ENCODE data around the gene SYPL1.
A peak's percentile ranks its signal among the peaks of the same experiment; 100 is the strongest.

Gene SYPL1

DNA sequence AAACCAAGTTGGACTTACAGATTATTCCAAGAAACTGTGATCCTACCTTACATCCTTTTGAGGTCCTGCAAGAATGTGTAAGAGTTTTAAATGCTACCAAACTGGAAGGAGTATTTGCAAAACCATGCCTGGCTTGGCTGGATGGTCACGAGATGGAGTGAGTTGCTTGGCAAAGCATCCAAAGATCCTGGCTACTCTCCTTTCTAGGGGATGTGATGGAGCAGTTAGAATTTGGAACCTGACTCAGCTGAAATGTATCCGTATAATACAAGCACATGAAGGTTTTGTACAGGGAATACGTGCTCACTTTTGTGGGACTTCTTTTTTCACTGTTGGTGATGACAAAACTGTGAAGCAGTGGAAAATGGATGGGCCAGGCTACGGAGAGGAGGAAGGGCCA is 13.3 kb upstream of the SYPL1 start:
- Histone ChIP-seq H3K27me3 (ENCODE audit: insufficient read depth, low read depth, severe bottlenecking) (no peaks in the 10 kb centered on the region), H3K4me3 (ENCODE audit: low read depth, low read length) (no peak overlapping the region), H3K9me3 (ENCODE audit: severe bottlenecking) (no peaks in the 10 kb centered on the region), H3K36me3 (no peaks in the 10 kb centered on the region), H3K27ac (no peak overlapping the region)
- TF ChIP-seq, protein P1, sequence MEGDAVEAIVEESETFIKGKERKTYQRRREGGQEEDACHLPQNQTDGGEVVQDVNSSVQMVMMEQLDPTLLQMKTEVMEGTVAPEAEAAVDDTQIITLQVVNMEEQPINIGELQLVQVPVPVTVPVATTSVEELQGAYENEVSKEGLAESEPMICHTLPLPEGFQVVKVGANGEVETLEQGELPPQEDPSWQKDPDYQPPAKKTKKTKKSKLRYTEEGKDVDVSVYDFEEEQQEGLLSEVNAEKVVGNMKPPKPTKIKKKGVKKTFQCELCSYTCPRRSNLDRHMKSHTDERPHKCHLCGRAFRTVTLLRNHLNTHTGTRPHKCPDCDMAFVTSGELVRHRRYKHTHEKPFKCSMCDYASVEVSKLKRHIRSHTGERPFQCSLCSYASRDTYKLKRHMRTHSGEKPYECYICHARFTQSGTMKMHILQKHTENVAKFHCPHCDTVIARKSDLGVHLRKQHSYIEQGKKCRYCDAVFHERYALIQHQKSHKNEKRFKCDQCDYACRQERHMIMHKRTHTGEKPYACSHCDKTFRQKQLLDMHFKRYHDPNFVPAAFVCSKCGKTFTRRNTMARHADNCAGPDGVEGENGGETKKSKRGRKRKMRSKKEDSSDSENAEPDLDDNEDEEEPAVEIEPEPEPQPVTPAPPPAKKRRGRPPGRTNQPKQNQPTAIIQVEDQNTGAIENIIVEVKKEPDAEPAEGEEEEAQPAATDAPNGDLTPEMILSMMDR (IDR thresholded peaks at IDR 0.05; ENCODE audit: low read depth, low read length), result no peak
- no peak for DNase-seq

DNA sequence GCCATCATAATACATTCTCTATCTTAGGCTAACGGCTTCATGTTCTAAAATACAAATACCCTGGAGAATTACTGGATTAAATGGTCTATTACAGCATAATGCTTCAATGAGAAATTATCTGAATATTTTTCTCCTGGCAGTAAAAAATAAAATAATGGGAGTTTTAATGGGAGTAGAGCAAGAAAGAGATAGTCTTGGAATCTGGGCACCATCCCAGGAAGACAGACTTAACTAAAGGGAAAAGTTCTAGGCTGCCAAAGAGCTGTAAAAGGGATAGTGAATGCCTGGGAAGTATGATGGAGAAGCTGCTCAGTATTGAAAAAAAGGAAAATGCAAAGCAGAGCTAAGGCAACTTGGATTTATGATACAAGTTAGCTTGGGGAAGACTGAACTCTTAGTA is 12.1 kb upstream of the SYPL1 start:
- TF ChIP-seq, protein P1 (IDR thresholded peaks at IDR 0.05; ENCODE audit: low read depth, low read length), result no peak
- Histone ChIP-seq H3K4me3 (ENCODE audit: low read depth, low read length) (no peak overlapping the region), H3K27ac (no peak overlapping the region), H3K36me3 (no peaks in the 10 kb centered on the region), H3K27me3 (ENCODE audit: insufficient read depth, low read depth, severe bottlenecking) (no peaks in the 10 kb centered on the region), H3K9me3 (ENCODE audit: severe bottlenecking) (no peaks in the 10 kb centered on the region)
- DNase-seq, result no peak

DNA sequence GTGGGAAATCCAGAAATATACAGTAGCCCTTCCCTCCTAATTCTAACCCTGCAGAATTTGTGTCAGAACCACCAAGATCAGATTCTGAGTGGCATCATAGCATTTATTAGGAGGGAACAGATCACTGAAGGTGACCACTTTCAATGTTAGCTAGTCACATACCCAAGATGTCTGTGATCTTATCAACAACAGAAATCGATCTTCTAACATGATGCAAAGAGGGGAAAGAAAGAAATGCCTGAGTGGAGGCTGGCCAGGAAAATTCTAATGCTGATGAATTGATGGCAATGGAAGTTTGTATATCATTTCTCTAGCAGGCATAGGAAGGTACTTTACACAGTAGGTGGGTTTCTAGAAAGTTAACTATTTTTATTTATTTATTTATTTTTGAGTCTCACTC is 10.6 kb upstream of the SYPL1 start:
- no peak for DNase-seq
- Histone ChIP-seq H3K27ac (no peak overlapping the region), H3K27me3 (ENCODE audit: insufficient read depth, low read depth, severe bottlenecking) (no peaks in the 10 kb centered on the region), H3K4me3 (ENCODE audit: low read depth, low read length) (no peak overlapping the region), H3K9me3 (ENCODE audit: severe bottlenecking) (no peaks in the 10 kb centered on the region), H3K36me3 (no peaks in the 10 kb centered on the region)
- TF ChIP-seq, protein P1 (IDR thresholded peaks at IDR 0.05; ENCODE audit: low read depth, low read length), result no peak

DNA sequence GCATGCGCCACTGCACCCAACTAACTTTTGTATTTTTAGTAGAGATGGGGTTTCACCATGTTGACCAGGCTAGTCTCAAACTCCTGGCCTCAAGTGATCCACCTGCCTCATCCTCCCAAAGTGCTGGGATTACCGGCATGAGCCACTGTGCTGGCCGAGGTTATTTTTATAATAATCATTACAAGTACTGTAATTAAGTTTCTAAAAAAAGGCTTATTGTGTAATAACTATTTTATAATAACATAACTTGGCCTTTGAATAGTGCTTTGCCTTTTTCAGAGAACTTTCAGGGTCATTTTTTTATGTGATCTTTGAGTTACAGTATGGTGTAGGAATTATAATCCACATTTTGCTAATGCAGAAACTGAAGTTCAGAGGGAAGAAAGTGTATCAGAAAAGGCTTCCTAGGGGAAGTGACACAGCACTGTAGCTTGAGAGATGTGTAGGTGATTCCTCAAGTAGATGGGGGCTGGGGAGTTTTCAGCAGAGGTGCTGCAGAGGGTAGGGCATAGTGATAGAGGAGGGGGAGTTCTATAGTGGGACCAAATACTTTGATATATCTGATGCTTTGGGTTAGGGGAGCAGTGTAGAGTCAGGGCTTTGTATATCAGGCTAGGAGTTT is 9.2 kb upstream of the SYPL1 start:
- H3K36me3 ChIP-seq, result no peaks in the 10 kb centered on the region

DNA sequence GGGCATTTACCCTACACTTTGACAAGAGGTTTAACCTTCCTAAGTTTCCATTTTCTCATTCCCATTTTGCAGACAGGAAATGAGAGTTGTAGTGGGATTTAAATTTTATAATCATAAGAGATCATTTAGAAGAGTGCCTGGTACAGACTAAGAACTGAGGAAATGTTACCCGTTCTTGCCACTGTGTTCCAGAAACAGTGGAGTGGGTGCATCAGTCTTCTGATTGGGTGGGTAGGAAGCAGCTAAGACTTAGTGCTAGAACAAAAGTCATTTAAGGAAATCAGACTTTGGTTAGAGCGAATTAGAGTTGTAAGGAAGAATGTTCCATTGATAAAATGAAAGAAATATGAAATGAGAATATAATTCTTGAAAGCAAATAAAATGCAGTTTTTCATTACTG is 8.4 kb upstream of the SYPL1 start:
- Histone ChIP-seq H3K36me3 (no peaks in the 10 kb centered on the region), H3K27ac (no peak overlapping the region; the same call in 1 of the 2 replicates), H3K27me3 (ENCODE audit: insufficient read depth, low read depth, severe bottlenecking) (no peaks in the 10 kb centered on the region), H3K4me3 (ENCODE audit: low read depth, low read length) (no peak overlapping the region), H3K9me3 (ENCODE audit: severe bottlenecking) (no peaks in the 10 kb centered on the region)
- no peak for DNase-seq
- TF ChIP-seq, protein P1 (IDR thresholded peaks at IDR 0.05; ENCODE audit: low read depth, low read length), result no peak

More for the DNA sequence above, 9.2 kb upstream of the SYPL1 start:
- Histone ChIP-seq H3K4me3 (ENCODE audit: low read depth, low read length) (no peak overlapping the region), H3K27me3 (ENCODE audit: insufficient read depth, low read depth, severe bottlenecking) (no peaks in the 10 kb centered on the region), H3K9me3 (ENCODE audit: severe bottlenecking) (no peaks in the 10 kb centered on the region), H3K27ac (peak overlapping the region; percentile 8; the same call in 1 of the 2 replicates)
- TF ChIP-seq, protein P1 (IDR thresholded peaks at IDR 0.05; ENCODE audit: low read depth, low read length), result no peak
- DNase-seq, result no peak

DNA sequence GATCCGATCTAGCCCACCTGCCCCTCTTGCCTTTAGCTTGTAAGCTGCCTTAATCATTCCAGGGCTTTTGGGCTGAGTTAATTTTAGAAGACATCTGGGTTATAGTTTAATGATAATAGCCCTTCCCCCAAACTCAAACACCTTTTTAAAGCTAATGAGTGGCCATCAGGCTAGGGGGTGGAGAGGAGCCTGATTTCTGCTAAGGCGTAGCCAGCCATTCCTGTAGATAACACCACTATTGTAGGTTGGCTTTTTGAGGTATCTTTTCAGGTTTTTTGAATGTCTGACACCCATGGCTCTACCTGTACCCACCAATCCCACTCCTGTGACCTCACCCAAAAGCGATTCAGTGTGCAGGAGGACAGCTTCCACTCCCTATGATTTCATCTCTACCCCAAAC is 7.6 kb upstream of the SYPL1 start:
- Histone ChIP-seq H3K27ac (peak overlapping the region; percentile 47), H3K9me3 (ENCODE audit: severe bottlenecking) (no peaks in the 10 kb centered on the region)
- no peak for DNase-seq

More for the DNA sequence above, 7.6 kb upstream of the SYPL1 start:
- Histone ChIP-seq H3K36me3 (no peaks in the 10 kb centered on the region), H3K4me3 (ENCODE audit: low read depth, low read length) (no peak overlapping the region), H3K27me3 (ENCODE audit: insufficient read depth, low read depth, severe bottlenecking) (no peaks in the 10 kb centered on the region)
- TF ChIP-seq, protein P1 (IDR thresholded peaks at IDR 0.05; ENCODE audit: low read depth, low read length), result no peak

Data from WERI-Rb-1 (cell line).